Keratinocyte (primary cell): ENCODE results near the gene SLX4IP. TPM values are rescaled to one million over a fixed set of nuclear protein-coding genes. Genes with fewer than 3 reads are reported as not detected.

ENCODE experiments used
- DNase-seq: peaks from one replicate; pipeline ENCODE4 v3.0.0-alpha.2; 2011; ENCODE audit warnings: low read depth, missing footprints, low spot score
- FAIRE-seq: peaks from 2 replicates; lab custom pipeline; 2011; peaks lifted over from hg19 to GRCh38; lab: Jason Lieb, UNC
- H2AFZ ChIP-seq: 2 replicates; pipeline ENCODE4 v1.6.0; 2012; ENCODE audit warnings: low read length, control low read depth, inconsistent platforms; ENCODE audit not compliant: control insufficient read depth
- H3K27ac ChIP-seq: 2 replicates; pipeline ENCODE4 v1.5.1; 2011; ENCODE audit warnings: low read length; ENCODE audit not compliant: control insufficient read depth, insufficient read depth
- H3K27me3 ChIP-seq: 3 replicates; pipeline ENCODE4 v1.6.0; 2011; ENCODE audit warnings: low read length; ENCODE audit not compliant: control insufficient read depth, insufficient read depth; ENCODE audit errors: extremely low read depth
- H3K36me3 ChIP-seq, 2 experiments: 2 replicates in 1 of 2; 3 replicates in 1 of 2; pipeline ENCODE4 v1.5.1; 2011; ENCODE audit warnings: low read length in 2 of 2, mild to moderate bottlenecking in 1 of 2; ENCODE audit not compliant: control insufficient read depth in 2 of 2, insufficient read depth in 2 of 2; ENCODE audit errors: extremely low read depth in 1 of 2
- H3K4me1 ChIP-seq: 3 replicates; pipeline ENCODE4 v1.5.1; 2011; ENCODE audit warnings: low read length; ENCODE audit not compliant: control insufficient read depth, insufficient read depth; ENCODE audit errors: extremely low read depth
- H3K4me2 ChIP-seq: 3 replicates; pipeline ENCODE4 v1.6.0; 2011; ENCODE audit warnings: low read depth, low read length; ENCODE audit not compliant: control insufficient read depth, insufficient read depth; ENCODE audit errors: extremely low read depth
- H3K4me3 ChIP-seq, 3 experiments: fragments of 200-600 bp in 1 of 3; sonication (generic) in 1 of 3; 2 replicates in 2 of 3; 3 replicates in 1 of 3; pipeline ENCODE4 v1.5.1; 2011 to 2016; ENCODE audit warnings: low read length in 3 of 3, mild to moderate bottlenecking in 3 of 3, control low read depth in 2 of 3, inconsistent platforms in 1 of 3, low read depth in 1 of 3, mixed read lengths in 1 of 3, mixed run types in 1 of 3, moderate library complexity in 1 of 3; ENCODE audit not compliant: control insufficient read depth in 2 of 3, insufficient read depth in 2 of 3; ENCODE audit errors: extremely low read depth in 1 of 3
- H3K79me2 ChIP-seq: 2 replicates; pipeline ENCODE4 v1.6.0; 2012; ENCODE audit warnings: low read length; ENCODE audit not compliant: control insufficient read depth, insufficient read depth
- H3K9ac ChIP-seq: 3 replicates; pipeline ENCODE4 v1.6.0; 2011; ENCODE audit warnings: low read length; ENCODE audit not compliant: control insufficient read depth, insufficient read depth; ENCODE audit errors: extremely low read depth
- H3K9me1 ChIP-seq: 3 replicates; pipeline ENCODE4 v1.6.0; 2011; ENCODE audit warnings: low read length; ENCODE audit not compliant: control insufficient read depth, insufficient read depth; ENCODE audit errors: extremely low read depth
- H3K9me3 ChIP-seq: 2 replicates; pipeline ENCODE4 v1.5.1; 2012; ENCODE audit warnings: low read depth, low read length; ENCODE audit not compliant: control insufficient read depth
- H4K20me1 ChIP-seq: 3 replicates; pipeline ENCODE4 v1.6.0; 2011; ENCODE audit warnings: low read length; ENCODE audit not compliant: control insufficient read depth, insufficient read depth; ENCODE audit errors: extremely low read depth
- EZH2 ChIP-seq: IDR thresholded peaks from one replicate; pipeline ENCODE4 v1.6.1; 2012; ENCODE audit warnings: inconsistent platforms, mild to moderate bottlenecking, low read length, moderate library complexity
- dilution Hi-C: fragments of 300-500 bp; cut with MboI; formaldehyde crosslinking; loops from one replicate; pipeline ENCODE4 v1.7.0; 2020; ENCODE audit warnings: low sequenced_read_pairs; ENCODE audit not compliant: extremely low pct_ligation_motif_present
- polyA plus RNA-seq, 5 experiments: library from polyadenylated mRNA; depleted of rRNA in 3 of 5; stranded (reverse) in 3 of 5; stranded (forward) in 1 of 5; unstranded in 1 of 5; fragments of >200 nt; gene quantifications; 1 replicate in 1 of 5; 2 replicates in 3 of 5; 3 replicates in 1 of 5; pipeline versions ENCODE4 v1.2.1 to v1.2.3, GENCODE V29; 2011 to 2012; ENCODE audit warnings: missing spikeins in 2 of 5, low read depth in 1 of 5, low replicate concordance in 1 of 5
- TF ChIP-seq, protein P1 (sequence below), 3 experiments: IDR thresholded peaks in 1 of 3; conservative IDR thresholded peaks in 1 of 3; optimal IDR thresholded peaks in 1 of 3; 2 replicates in 2 of 3; 3 replicates in 1 of 3; pipeline versions ENCODE3 to v1.5.1; 2011; ENCODE audit warnings: low read length in 3 of 3, mild to moderate bottlenecking in 3 of 3, moderate library complexity in 2 of 3, control low read depth in 1 of 3, inconsistent platforms in 1 of 3; ENCODE audit not compliant: insufficient read depth in 2 of 3; ENCODE audit errors: extremely low read depth in 1 of 3

The SLX4IP gene
- polyA plus RNA-seq, 1 donor (not counting 4 experiments of a cell fraction or from before 2014, with no cell fraction given): 3.0 TPM

GRCh38 chr20:10428008-10428407 is 7.1 kb upstream of the SLX4IP start:
- no peak overlapping the region for H3K27ac ChIP-seq
- H2AFZ ChIP-seq: no peak overlapping the region
- H3K9me3 ChIP-seq: no peaks in the 10 kb centered on the region
- TF ChIP-seq EZH2: no peak
- TF ChIP-seq, protein P1, sequence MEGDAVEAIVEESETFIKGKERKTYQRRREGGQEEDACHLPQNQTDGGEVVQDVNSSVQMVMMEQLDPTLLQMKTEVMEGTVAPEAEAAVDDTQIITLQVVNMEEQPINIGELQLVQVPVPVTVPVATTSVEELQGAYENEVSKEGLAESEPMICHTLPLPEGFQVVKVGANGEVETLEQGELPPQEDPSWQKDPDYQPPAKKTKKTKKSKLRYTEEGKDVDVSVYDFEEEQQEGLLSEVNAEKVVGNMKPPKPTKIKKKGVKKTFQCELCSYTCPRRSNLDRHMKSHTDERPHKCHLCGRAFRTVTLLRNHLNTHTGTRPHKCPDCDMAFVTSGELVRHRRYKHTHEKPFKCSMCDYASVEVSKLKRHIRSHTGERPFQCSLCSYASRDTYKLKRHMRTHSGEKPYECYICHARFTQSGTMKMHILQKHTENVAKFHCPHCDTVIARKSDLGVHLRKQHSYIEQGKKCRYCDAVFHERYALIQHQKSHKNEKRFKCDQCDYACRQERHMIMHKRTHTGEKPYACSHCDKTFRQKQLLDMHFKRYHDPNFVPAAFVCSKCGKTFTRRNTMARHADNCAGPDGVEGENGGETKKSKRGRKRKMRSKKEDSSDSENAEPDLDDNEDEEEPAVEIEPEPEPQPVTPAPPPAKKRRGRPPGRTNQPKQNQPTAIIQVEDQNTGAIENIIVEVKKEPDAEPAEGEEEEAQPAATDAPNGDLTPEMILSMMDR (optimal IDR thresholded peaks at IDR 0.05 in 1 of 3, IDR thresholded peaks at IDR 0.05 in 1 of 3, conservative IDR thresholded peaks at IDR 0.05 in 1 of 3; ENCODE audit: extremely low read depth in 1 of 3, insufficient read depth in 2 of 3, low read length in 3 of 3): no peak
- H3K36me3 ChIP-seq: peaks cover 4% of the 10 kb centered on the region in 2 experiments
- FAIRE-seq: no peak
- H3K27me3 ChIP-seq: no peaks in the 10 kb centered on the region
- H4K20me1 ChIP-seq: no peaks in the 10 kb centered on the region
- H3K79me2 ChIP-seq: peaks cover 80% of the 10 kb centered on the region
- no peak overlapping the region for H3K4me3 ChIP-seq
- no peak overlapping the region for H3K4me2 ChIP-seq
- dilution Hi-C loops: no loop called here
- no peak for DNase-seq
- no peak overlapping the region for H3K9ac ChIP-seq
- peaks cover 2% of the 10 kb centered on the region for H3K9me1 ChIP-seq
- H3K4me1 ChIP-seq: peaks cover 30% of the 10 kb centered on the region

DNA sequence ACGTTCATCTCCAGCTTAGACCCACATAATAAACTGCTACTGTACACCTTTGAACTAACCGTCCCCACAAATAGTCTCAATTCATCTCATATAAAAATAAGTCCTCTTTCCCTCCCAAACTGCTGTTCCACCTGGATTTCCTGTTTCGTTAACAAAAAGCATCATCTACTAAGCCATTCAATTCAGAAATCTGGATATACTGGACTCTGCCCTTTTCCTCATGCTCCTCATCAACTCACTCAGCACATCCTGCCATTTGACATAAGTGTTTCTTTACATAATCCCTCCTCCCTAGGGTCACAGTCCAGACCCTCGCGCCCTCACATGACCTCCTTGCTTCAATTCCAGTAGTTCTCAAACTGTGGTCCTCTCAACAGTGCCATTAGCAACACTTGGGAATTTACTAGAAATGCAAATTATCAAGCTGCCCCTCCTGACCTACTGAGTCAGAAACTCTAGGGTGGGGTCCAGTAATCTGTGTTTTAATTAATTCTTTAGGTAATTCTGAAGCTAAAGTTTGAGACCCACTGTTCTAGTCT is 5.6 kb upstream of the SLX4IP start:
- Histone ChIP-seq H3K4me1 (peaks cover 30% of the 10 kb centered on the region), H3K27ac (peak overlapping the region; percentile 73), H2AFZ (no peak overlapping the region), H3K4me2 (peak overlapping the region; percentile 52), H3K9me3 (no peaks in the 10 kb centered on the region), H3K79me2 (peaks cover 76% of the 10 kb centered on the region), H3K36me3 (peaks cover 4% of the 10 kb centered on the region in 2 experiments), H3K9me1 (peaks cover 2% of the 10 kb centered on the region), H3K4me3 (no peak overlapping the region), H3K27me3 (no peaks in the 10 kb centered on the region), H3K9ac (peak overlapping the region; percentile 19), H4K20me1 (no peaks in the 10 kb centered on the region)
- TF ChIP-seq EZH2: no peak
- TF ChIP-seq, protein P1 (optimal IDR thresholded peaks at IDR 0.05 in 1 of 3, IDR thresholded peaks at IDR 0.05 in 1 of 3, conservative IDR thresholded peaks at IDR 0.05 in 1 of 3; ENCODE audit: extremely low read depth in 1 of 3, insufficient read depth in 2 of 3, low read length in 3 of 3): no peak
- no peak for FAIRE-seq
- dilution Hi-C loops: no loop called here
- no peak for DNase-seq
